ENCODE measurements around the gene CNIH3. TPM values are rescaled to one million over a fixed set of nuclear protein-coding genes. Genes with fewer than 3 reads are reported as not detected.

The CNIH3 gene
- total and polyA plus RNA-seq, 9 donors: 3.8 to 11.8 (median 8.3) TPM

DNA sequence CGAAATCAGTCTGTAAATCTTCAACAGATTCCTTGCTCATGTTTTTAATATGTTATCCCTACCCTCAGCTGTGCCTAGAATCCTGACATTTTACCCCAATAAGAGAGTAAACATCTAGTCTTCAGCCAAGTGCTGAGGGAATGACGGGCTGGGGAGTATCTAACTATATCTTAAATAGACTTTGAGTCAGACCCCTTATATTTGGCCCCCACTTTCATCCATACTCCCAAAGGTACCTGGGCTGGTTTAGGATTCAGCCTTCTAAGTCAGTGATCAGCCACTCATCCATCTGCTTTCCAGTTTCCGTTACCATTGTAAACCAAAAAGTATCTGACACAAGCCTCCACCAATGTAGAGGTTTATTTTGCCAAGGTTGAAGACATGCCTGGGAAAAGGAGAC, 36.1 kb upstream of the CNIH3 start:
- Histone ChIP-seq H3K36me3 (no peaks in the 10 kb centered on the region), H3K27ac (no peak overlapping the region), H3K27me3 (no peaks in the 10 kb centered on the region), H3K4me3 (no peak overlapping the region), H3K4me1 (ENCODE audit: insufficient read depth) (no peaks in the 10 kb centered on the region), H3K9me3 (no peaks in the 10 kb centered on the region)
- TF ChIP-seq, protein P1, sequence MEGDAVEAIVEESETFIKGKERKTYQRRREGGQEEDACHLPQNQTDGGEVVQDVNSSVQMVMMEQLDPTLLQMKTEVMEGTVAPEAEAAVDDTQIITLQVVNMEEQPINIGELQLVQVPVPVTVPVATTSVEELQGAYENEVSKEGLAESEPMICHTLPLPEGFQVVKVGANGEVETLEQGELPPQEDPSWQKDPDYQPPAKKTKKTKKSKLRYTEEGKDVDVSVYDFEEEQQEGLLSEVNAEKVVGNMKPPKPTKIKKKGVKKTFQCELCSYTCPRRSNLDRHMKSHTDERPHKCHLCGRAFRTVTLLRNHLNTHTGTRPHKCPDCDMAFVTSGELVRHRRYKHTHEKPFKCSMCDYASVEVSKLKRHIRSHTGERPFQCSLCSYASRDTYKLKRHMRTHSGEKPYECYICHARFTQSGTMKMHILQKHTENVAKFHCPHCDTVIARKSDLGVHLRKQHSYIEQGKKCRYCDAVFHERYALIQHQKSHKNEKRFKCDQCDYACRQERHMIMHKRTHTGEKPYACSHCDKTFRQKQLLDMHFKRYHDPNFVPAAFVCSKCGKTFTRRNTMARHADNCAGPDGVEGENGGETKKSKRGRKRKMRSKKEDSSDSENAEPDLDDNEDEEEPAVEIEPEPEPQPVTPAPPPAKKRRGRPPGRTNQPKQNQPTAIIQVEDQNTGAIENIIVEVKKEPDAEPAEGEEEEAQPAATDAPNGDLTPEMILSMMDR (IDR thresholded peaks at IDR 0.05): no peak
- TF ChIP-seq EP300 (IDR thresholded peaks at IDR 0.05): no peak
- DNase-seq: no peak
- WGBS, 3 donors: 88 to 93% (median 89%) methylated on average over 3 of the region's 3 CpGs
- intact Hi-C loops (cut with DNase I): no loop called here

DNA sequence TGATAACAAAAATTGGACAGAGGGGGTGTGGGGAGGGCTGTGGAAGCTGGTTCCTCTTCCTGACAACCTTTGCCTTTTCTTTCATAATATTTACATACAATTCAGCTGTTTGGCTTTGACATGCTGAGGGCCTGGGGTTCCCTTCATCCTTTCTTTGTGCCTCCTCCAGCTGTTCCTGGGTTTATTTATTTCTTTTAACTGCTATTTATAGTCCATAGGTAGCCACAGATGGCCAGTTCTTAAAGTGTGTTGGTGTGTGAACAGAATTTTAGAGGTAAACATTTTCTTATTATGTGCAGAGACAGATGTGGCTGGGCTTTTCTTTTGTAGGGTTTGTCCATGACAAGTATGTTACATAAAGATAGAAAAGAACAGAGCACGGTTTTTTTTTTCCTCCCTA, 34.1 kb upstream of the CNIH3 start:
- no peaks in the 10 kb centered on the region for H3K36me3 ChIP-seq
- intact Hi-C loops (cut with DNase I): no loop called here
- no peaks in the 10 kb centered on the region for H3K9me3 ChIP-seq
- DNase-seq: no peak
- H3K27me3 ChIP-seq: no peaks in the 10 kb centered on the region
- H3K4me1 ChIP-seq (ENCODE audit: insufficient read depth): no peaks in the 10 kb centered on the region
- TF ChIP-seq POLR2A (IDR thresholded peaks at IDR 0.05): no peak
- no peak for TF ChIP-seq EP300 (IDR thresholded peaks at IDR 0.05)
- TF ChIP-seq, protein P1 (IDR thresholded peaks at IDR 0.05): no peak
- no peak overlapping the region for H3K4me3 ChIP-seq
- no peak overlapping the region for H3K27ac ChIP-seq
- 7 to 29% (median 9%) methylated on average over 1 of the region's 1 CpG for WGBS, 3 donors

DNA sequence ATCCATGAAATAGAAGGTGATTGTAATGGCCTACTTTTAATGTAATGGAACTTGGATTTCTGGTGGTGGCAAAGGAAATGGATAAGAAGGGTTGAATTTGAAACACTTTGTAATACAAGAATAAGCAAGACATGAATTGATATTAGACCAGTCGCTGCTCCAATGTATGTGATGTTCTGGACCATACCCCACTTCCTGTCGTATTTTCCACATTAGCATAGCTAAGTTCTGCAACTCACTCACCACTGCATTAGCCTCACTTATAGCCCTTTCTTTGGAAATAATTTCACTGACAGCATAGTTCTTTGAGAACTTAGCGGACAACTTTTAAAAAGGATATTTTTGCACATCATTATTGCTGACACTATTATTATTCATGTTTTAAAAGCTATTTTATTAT, 32.3 kb upstream of the CNIH3 start:
- intact Hi-C loops (cut with DNase I): no loop called here
- 95 to 98% (median 96%) methylated on average over 3 of the region's 3 CpGs for WGBS, 3 donors
- Histone ChIP-seq H3K4me1 (ENCODE audit: insufficient read depth) (no peaks in the 10 kb centered on the region), H3K27me3 (no peaks in the 10 kb centered on the region), H3K9me3 (no peaks in the 10 kb centered on the region), H3K36me3 (no peaks in the 10 kb centered on the region), H3K4me3 (no peak overlapping the region), H3K27ac (no peak overlapping the region)
- no peak for DNase-seq
- no peak for TF ChIP-seq EP300 (IDR thresholded peaks at IDR 0.05)
- TF ChIP-seq, protein P1 (IDR thresholded peaks at IDR 0.05): no peak
- TF ChIP-seq POLR2A (IDR thresholded peaks at IDR 0.05): no peak

DNA sequence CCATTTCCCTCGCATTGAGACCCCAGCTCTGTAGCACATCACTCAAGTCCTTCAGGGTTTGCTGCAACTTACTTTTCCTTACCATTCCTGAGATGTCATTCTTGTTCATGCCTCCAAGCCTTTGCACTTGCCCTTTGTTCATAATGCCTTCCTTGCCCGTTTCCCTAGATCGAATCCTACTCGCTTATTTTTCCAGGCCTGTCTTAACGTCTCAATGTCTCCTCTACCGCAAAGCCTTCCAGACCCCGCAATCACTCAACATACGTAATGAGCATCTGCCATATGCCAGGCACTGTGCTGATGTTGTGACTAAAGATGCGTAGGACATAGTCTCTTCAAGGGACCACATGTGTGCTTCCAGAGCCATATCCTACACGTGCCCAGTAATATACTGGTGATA, 31.1 kb upstream of the CNIH3 start:
- Histone ChIP-seq H3K9me3 (no peaks in the 10 kb centered on the region), H3K4me3 (no peak overlapping the region), H3K27ac (no peak overlapping the region), H3K4me1 (ENCODE audit: insufficient read depth) (no peaks in the 10 kb centered on the region), H3K27me3 (no peaks in the 10 kb centered on the region), H3K36me3 (no peaks in the 10 kb centered on the region)
- TF ChIP-seq EP300 (IDR thresholded peaks at IDR 0.05) (no peak), POLR2A (IDR thresholded peaks at IDR 0.05) (no peak)
- TF ChIP-seq, protein P1 (IDR thresholded peaks at IDR 0.05): no peak
- intact Hi-C loops (cut with DNase I): no loop called here
- DNase-seq: no peak
- 90 to 93% (median 91%) methylated on average over 10 of the region's 10 CpGs for WGBS, 3 donors

DNA sequence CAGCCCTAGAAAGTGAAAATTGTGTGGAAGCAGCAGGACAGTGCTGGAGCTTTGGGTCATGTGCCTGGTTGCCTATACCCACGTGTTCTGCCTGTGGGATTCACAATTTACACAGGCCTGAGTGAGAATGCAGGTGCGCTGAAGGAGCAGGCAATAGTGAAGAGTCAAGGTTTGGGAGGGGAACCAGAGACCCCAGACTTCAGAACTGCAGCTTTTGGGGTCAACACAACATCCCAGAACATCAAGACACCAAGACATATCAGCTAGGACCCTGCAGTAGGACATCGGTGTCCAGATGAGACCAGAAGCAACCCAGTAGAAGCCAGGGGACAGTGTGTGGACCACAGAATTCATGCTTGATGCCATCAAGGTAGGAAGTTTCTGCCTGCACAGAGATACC, 29.1 kb upstream of the CNIH3 start:
- Histone ChIP-seq H3K9me3 (no peaks in the 10 kb centered on the region), H3K36me3 (no peaks in the 10 kb centered on the region), H3K27ac (no peak overlapping the region), H3K4me3 (no peak overlapping the region), H3K27me3 (no peaks in the 10 kb centered on the region), H3K4me1 (ENCODE audit: insufficient read depth) (no peaks in the 10 kb centered on the region)
- TF ChIP-seq, protein P1 (IDR thresholded peaks at IDR 0.05): no peak
- TF ChIP-seq POLR2A (IDR thresholded peaks at IDR 0.05): no peak
- no peak for TF ChIP-seq EP300 (IDR thresholded peaks at IDR 0.05)
- WGBS, 3 donors: 90 to 92% (median 91%) methylated on average over 3 of the region's 3 CpGs
- intact Hi-C loops (cut with DNase I): no loop called here
- DNase-seq: no peak

Measured in ovary (tissue), 9 donors.